Islet of Langerhans (tissue), 1 donor: ENCODE data around the gene ARID5B.

Experiments
- FAIRE-seq: peaks from one replicate; lab custom pipeline; 2011; peaks lifted over from hg19 to GRCh38; lab: Jason Lieb, UNC

Gene ARID5B

GRCh38 chr10:61941202-61941681 is 39.7 kb downstream of the ARID5B start:
- FAIRE-seq: no peak

- FAIRE-seq: no peak
These were observed 41.3 kb downstream of the ARID5B start for GRCh38 chr10:61942604-61943461.

GRCh38 chr10:61943674-61944378 is 42.3 kb downstream of the ARID5B start:
- FAIRE-seq: peak; percentile 90

- FAIRE-seq: peak; percentile 66
These were observed 43.1 kb downstream of the ARID5B start for GRCh38 chr10:61944410-61945147.

GRCh38 chr10:61949687-61950086 is 48.2 kb downstream of the ARID5B start:
- FAIRE-seq: no peak

- peak; percentile 53 for FAIRE-seq
These were observed 49.1 kb downstream of the ARID5B start for GRCh38 chr10:61950449-61951143.

GRCh38 chr10:61951144-61951483 is 49.6 kb downstream of the ARID5B start:
- no peak for FAIRE-seq

GRCh38 chr10:61952028-61952674 is 50.7 kb downstream of the ARID5B start:
- FAIRE-seq: no peak

- no peak for FAIRE-seq
These were observed 51.7 kb downstream of the ARID5B start for GRCh38 chr10:61953183-61953582.

- FAIRE-seq: no peak
These were observed 56.3 kb downstream of the ARID5B start for GRCh38 chr10:61957806-61958205.

GRCh38 chr10:61958311-61958710 is 56.8 kb downstream of the ARID5B start:
- no peak for FAIRE-seq

GRCh38 chr10:61958805-61959204 is 57.3 kb downstream of the ARID5B start:
- FAIRE-seq: no peak

- FAIRE-seq: no peak
These were observed 58.3 kb downstream of the ARID5B start for GRCh38 chr10:61959814-61960213.

- no peak for FAIRE-seq
These were observed 59.1 kb downstream of the ARID5B start for GRCh38 chr10:61960396-61961120.

- FAIRE-seq: no peak
These were observed 59.8 kb downstream of the ARID5B start for GRCh38 chr10:61961278-61961677.

GRCh38 chr10:61962971-61963370 is 61.5 kb downstream of the ARID5B start:
- no peak for FAIRE-seq

GRCh38 chr10:61963669-61964058 is 62.2 kb downstream of the ARID5B start:
- FAIRE-seq: no peak

- no peak for FAIRE-seq
These were observed 62.7 kb downstream of the ARID5B start for GRCh38 chr10:61964059-61964709.

- peak; percentile 17 for FAIRE-seq
These were observed 63.6 kb downstream of the ARID5B start for GRCh38 chr10:61964949-61965702.
